HepG2 (cell line): ENCODE measurements around the gene INAFM2. TPM values are rescaled to one million over a fixed set of nuclear protein-coding genes. Genes with fewer than 3 reads are reported as not detected.

ENCODE experiments used
- ARHGAP35 ChIP-seq: sonication (generic); formaldehyde crosslinking; IDR thresholded peaks from 2 replicates; pipeline ENCODE4 v1.9.0; 2022; ENCODE audit warnings: mild to moderate bottlenecking, inconsistent platforms, moderate library complexity, missing genetic modification reagents, borderline replicate concordance
- FOXO1 ChIP-seq: sonication (generic); formaldehyde crosslinking; IDR thresholded peaks from 2 replicates; pipeline ENCODE4 v1.4.0; 2020; ENCODE audit warnings: missing genetic modification reagents
- HNRNPH1 ChIP-seq: fragments of 200-400 bp; formaldehyde crosslinking; optimal IDR thresholded peaks from 2 replicates; pipeline ENCODE3; 2017; ENCODE audit warnings: mild to moderate bottlenecking, low read depth, low read length
- HOXD1 ChIP-seq: sonication (generic); formaldehyde crosslinking; IDR thresholded peaks from 2 replicates; pipeline ENCODE4 v1.5.0; 2020; ENCODE audit warnings: missing genetic modification reagents
- JUND ChIP-seq: sonication (generic); formaldehyde crosslinking; IDR thresholded peaks from 2 replicates; pipeline ENCODE4 v1.8.0; 2022; ENCODE audit warnings: mild to moderate bottlenecking, missing genetic modification reagents
- KAT7 ChIP-seq: IDR thresholded peaks from 2 replicates; pipeline ENCODE4 v1.6.1; 2018; ENCODE audit warnings: borderline replicate concordance, missing compliant biosample characterization
- MAFF ChIP-seq: IDR thresholded peaks from 2 replicates; pipeline ENCODE4 v1.6.1; 2011; ENCODE audit warnings: low read depth, low read length, improper control_type of control experiment
- MED1 ChIP-seq: sonication (generic); formaldehyde crosslinking; IDR thresholded peaks from 2 replicates; pipeline ENCODE4 v1.4.0; 2020; ENCODE audit warnings: missing genetic modification reagents
- PLRG1 ChIP-seq: fragments of 450-650 bp; conservative IDR thresholded peaks from 2 replicates; pipeline ENCODE4 v1.6.1; 2016
- SOX5 ChIP-seq: IDR thresholded peaks from 2 replicates; pipeline ENCODE4 v1.6.1; 2016; ENCODE audit warnings: borderline replicate concordance
- SP140L ChIP-seq: sonication (generic); formaldehyde crosslinking; IDR thresholded peaks from 2 replicates; pipeline ENCODE4 v1.4.0; 2020; ENCODE audit warnings: missing genetic modification reagents, borderline replicate concordance
- SP4 ChIP-seq: sonication (generic); formaldehyde crosslinking; IDR thresholded peaks from 2 replicates; pipeline ENCODE4 v1.8.1; 2023; ENCODE audit warnings: mild to moderate bottlenecking, missing genetic modification reagents
- ZBTB26 ChIP-seq: IDR thresholded peaks from 2 replicates; pipeline ENCODE4 v1.6.1; 2016; ENCODE audit warnings: missing compliant biosample characterization, missing genetic modification reagents, borderline replicate concordance
- ZC3H13 ChIP-seq: sonication (generic); formaldehyde crosslinking; IDR thresholded peaks from 2 replicates; pipeline ENCODE4 v1.8.1; 2023; ENCODE audit warnings: mild to moderate bottlenecking, missing genetic modification reagents, moderate library complexity
- ZNF138 ChIP-seq: sonication (generic); formaldehyde crosslinking; IDR thresholded peaks from 2 replicates; pipeline ENCODE4 v1.5.0; 2020; ENCODE audit warnings: mild to moderate bottlenecking, low read depth, missing genetic modification reagents
- ZNF431 ChIP-seq: sonication (generic); formaldehyde crosslinking; IDR thresholded peaks from 2 replicates; pipeline ENCODE4 v1.9.0; 2022; ENCODE audit warnings: missing genetic modification reagents, low read depth, mild to moderate bottlenecking, borderline replicate concordance
- ZNF460 ChIP-seq: sonication (generic); formaldehyde crosslinking; IDR thresholded peaks from 2 replicates; pipeline ENCODE4 v1.5.1; 2020; ENCODE audit warnings: missing genetic modification reagents, mild to moderate bottlenecking, borderline replicate concordance
- ZNF816 ChIP-seq: sonication (generic); formaldehyde crosslinking; IDR thresholded peaks from 2 replicates; pipeline ENCODE4 v1.8.0; 2022; ENCODE audit warnings: missing genetic modification reagents, mild to moderate bottlenecking, borderline replicate concordance
- ZNF883 ChIP-seq: sonication (generic); formaldehyde crosslinking; IDR thresholded peaks from 2 replicates; pipeline ENCODE4 v1.5.1; 2020; ENCODE audit warnings: mild to moderate bottlenecking, missing genetic modification reagents; ENCODE audit errors: not compliant biosample characterization
- polyA plus RNA-seq, 8 experiments: library from polyadenylated mRNA; depleted of rRNA in 3 of 8; stranded (reverse) in 7 of 8; unstranded in 1 of 8; fragments of >200 nt; fragmentation: Illumina TruSeq in 4 of 8; extraction: Trizol in 4 of 8; gene quantifications; 2 replicates each; pipeline versions ENCODE4 v1.2.1 to v1.2.3, GENCODE V29; 2011 to 2016; ENCODE audit warnings: low read depth in 4 of 8, missing spikeins in 1 of 8, mixed read lengths in 1 of 8; ENCODE audit not compliant: insufficient read depth in 1 of 8
- total RNA-seq, 5 experiments: library from RNA; depleted of rRNA; stranded (reverse); fragments of >200 nt; fragmentation: Illumina TruSeq; extraction: Trizol; gene quantifications; 2 replicates each; pipeline ENCODE4 v1.2.3, GENCODE V29; 2016; ENCODE audit warnings: low read depth in 1 of 5
- TF ChIP-seq, protein P1 (sequence below): sonication (generic); formaldehyde crosslinking; IDR thresholded peaks from 2 replicates; pipeline ENCODE4 v1.4.0; 2020; ENCODE audit warnings: missing genetic modification reagents
- TF ChIP-seq, protein P2 (sequence below): IDR thresholded peaks from 2 replicates; pipeline ENCODE4 v1.6.1; 2016; ENCODE audit warnings: low read depth, missing genetic modification reagents, missing compliant biosample characterization
- TF ChIP-seq, protein P3 (sequence below): sonication (generic); formaldehyde crosslinking; IDR thresholded peaks from 2 replicates; pipeline ENCODE4 v1.4.0; 2020; ENCODE audit warnings: mild to moderate bottlenecking, missing genetic modification reagents, borderline replicate concordance

INAFM2 gene
- total and polyA plus RNA-seq, 2 of the 13 experiments (the other 11 are each of a cell fraction or from before 2014, with no cell fraction given): 5.5 to 6.5 TPM

- TF ChIP-seq ZNF883 (CRISPR knock-in tag) (peak; percentile 37), MED1 (CRISPR knock-in tag) (no peak), ZBTB26 (CRISPR knock-in tag) (0 out of 2 replicates have a peak, but pooled peaks have one; percentile 19), HOXD1 (0 out of 2 replicates have a peak, but pooled peaks have one; percentile 37), KAT7 (no peak), MAFF (no peak), ZNF460 (no peak), FOXO1 (CRISPR knock-in tag) (0 out of 2 replicates have a peak, but pooled peaks have one; percentile 8), ZNF138 (CRISPR knock-in tag) (0 out of 2 replicates have a peak, but pooled peaks have one; percentile 72), JUND (CRISPR knock-in tag) (no peak), ZNF431 (CRISPR knock-in tag) (no peak), PLRG1 (no peak), ARHGAP35 (CRISPR knock-in tag) (no peak), SP140L (CRISPR knock-in tag) (no peak), SOX5 (CRISPR knock-in tag) (no peak), HNRNPH1 (no peak), ZNF816 (no peak), SP4 (CRISPR knock-in tag) (peak; percentile 44; the same call in 1 of the 2 replicates), ZC3H13 (CRISPR knock-in tag) (no peak)
- TF ChIP-seq, protein P1, sequence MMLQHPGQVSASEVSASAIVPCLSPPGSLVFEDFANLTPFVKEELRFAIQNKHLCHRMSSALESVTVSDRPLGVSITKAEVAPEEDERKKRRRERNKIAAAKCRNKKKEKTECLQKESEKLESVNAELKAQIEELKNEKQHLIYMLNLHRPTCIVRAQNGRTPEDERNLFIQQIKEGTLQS: no peak
- TF ChIP-seq, protein P2, sequence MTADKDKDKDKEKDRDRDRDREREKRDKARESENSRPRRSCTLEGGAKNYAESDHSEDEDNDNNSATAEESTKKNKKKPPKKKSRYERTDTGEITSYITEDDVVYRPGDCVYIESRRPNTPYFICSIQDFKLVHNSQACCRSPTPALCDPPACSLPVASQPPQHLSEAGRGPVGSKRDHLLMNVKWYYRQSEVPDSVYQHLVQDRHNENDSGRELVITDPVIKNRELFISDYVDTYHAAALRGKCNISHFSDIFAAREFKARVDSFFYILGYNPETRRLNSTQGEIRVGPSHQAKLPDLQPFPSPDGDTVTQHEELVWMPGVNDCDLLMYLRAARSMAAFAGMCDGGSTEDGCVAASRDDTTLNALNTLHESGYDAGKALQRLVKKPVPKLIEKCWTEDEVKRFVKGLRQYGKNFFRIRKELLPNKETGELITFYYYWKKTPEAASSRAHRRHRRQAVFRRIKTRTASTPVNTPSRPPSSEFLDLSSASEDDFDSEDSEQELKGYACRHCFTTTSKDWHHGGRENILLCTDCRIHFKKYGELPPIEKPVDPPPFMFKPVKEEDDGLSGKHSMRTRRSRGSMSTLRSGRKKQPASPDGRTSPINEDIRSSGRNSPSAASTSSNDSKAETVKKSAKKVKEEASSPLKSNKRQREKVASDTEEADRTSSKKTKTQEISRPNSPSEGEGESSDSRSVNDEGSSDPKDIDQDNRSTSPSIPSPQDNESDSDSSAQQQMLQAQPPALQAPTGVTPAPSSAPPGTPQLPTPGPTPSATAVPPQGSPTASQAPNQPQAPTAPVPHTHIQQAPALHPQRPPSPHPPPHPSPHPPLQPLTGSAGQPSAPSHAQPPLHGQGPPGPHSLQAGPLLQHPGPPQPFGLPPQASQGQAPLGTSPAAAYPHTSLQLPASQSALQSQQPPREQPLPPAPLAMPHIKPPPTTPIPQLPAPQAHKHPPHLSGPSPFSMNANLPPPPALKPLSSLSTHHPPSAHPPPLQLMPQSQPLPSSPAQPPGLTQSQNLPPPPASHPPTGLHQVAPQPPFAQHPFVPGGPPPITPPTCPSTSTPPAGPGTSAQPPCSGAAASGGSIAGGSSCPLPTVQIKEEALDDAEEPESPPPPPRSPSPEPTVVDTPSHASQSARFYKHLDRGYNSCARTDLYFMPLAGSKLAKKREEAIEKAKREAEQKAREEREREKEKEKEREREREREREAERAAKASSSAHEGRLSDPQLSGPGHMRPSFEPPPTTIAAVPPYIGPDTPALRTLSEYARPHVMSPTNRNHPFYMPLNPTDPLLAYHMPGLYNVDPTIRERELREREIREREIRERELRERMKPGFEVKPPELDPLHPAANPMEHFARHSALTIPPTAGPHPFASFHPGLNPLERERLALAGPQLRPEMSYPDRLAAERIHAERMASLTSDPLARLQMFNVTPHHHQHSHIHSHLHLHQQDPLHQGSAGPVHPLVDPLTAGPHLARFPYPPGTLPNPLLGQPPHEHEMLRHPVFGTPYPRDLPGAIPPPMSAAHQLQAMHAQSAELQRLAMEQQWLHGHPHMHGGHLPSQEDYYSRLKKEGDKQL (CRISPR knock-in tag): no peak
- TF ChIP-seq, protein P3, sequence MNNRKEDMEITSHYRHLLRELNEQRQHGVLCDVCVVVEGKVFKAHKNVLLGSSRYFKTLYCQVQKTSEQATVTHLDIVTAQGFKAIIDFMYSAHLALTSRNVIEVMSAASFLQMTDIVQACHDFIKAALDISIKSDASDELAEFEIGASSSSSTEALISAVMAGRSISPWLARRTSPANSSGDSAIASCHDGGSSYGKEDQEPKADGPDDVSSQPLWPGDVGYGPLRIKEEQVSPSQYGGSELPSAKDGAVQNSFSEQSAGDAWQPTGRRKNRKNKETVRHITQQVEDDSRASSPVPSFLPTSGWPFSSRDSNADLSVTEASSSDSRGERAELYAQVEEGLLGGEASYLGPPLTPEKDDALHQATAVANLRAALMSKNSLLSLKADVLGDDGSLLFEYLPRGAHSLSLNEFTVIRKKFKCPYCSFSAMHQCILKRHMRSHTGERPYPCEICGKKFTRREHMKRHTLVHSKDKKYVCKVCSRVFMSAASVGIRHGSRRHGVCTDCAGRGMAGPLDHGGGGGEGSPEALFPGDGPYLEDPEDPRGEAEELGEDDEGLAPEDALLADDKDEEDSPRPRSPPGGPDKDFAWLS: no peak
These were observed 34.4 kb downstream of the INAFM2 start, which contains the start of gene DISP2 (continued) for GRCh38 chr15:40357723-40358470.
